ENCODE measurements around the gene OXER1.

OXER1 gene

DNA sequence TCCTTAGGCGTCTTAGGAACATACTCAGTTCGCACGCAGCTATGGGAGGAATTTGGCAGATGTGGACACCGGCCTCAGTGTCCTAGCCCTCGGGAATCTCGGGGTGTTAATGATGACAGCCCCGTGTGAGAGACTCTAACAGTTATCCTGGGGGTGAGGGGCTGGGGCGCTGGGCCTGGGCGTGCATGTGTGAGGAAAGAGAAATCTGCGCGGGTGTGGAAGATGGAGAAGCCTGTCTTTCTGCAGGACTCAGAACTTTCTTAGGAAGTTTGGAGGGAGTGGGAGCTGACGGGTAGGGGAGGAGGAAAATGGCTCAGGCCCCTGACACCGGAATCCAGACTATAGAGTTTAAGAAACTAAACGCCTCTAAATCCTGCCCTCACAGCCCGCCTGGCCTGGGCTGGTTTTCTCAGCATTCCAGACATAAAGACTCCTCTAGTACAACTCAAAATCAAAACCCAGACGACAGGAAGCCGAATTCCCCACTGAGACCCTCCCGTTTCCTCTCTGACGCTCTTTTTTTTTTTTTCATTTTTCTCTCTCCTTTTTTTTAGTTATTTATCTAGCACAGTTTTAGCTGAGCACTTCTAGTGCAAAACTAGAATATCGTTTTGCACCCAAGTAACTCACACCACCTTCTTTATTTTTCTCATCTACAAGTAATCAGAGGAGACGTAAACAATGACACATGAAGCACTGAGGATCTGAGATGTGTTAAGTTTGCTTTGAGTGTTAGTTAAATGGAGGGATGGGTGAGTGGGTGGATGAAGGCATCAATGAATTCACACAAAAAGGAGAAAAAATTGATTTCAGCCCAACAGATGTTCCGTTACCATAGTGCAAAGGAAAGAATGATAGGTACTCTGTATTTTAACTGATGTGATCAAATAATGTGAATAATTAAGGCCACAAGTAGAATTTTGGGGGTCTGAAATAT is 29.7 kb upstream of the OXER1 start:
- H3K27me3 ChIP-seq (ENCODE audit: insufficient read depth, low read depth): no peaks in the 10 kb centered on the region
- TF ChIP-seq, protein P1, sequence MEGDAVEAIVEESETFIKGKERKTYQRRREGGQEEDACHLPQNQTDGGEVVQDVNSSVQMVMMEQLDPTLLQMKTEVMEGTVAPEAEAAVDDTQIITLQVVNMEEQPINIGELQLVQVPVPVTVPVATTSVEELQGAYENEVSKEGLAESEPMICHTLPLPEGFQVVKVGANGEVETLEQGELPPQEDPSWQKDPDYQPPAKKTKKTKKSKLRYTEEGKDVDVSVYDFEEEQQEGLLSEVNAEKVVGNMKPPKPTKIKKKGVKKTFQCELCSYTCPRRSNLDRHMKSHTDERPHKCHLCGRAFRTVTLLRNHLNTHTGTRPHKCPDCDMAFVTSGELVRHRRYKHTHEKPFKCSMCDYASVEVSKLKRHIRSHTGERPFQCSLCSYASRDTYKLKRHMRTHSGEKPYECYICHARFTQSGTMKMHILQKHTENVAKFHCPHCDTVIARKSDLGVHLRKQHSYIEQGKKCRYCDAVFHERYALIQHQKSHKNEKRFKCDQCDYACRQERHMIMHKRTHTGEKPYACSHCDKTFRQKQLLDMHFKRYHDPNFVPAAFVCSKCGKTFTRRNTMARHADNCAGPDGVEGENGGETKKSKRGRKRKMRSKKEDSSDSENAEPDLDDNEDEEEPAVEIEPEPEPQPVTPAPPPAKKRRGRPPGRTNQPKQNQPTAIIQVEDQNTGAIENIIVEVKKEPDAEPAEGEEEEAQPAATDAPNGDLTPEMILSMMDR (conservative IDR thresholded peaks at IDR 0.05; ENCODE audit: low read depth, low read length): no peak
- no peaks in the 10 kb centered on the region for H3K79me2 ChIP-seq (ENCODE audit: insufficient read depth, low read depth)
- no peak overlapping the region for H3K4me2 ChIP-seq
- no peaks in the 10 kb centered on the region for H4K20me1 ChIP-seq (ENCODE audit: insufficient read depth)
- no peaks in the 10 kb centered on the region for H3K4me1 ChIP-seq (ENCODE audit: low read depth, poor library complexity, severe bottlenecking)
- H3K36me3 ChIP-seq (ENCODE audit: insufficient read depth): no peaks in the 10 kb centered on the region
- H3K9ac ChIP-seq: no peak overlapping the region
- no peak overlapping the region for H3K4me3 ChIP-seq (IDR thresholded peaks at IDR 0.05; ENCODE audit: insufficient read depth, low read depth, low read length)
- no peak overlapping the region for H2AFZ ChIP-seq (ENCODE audit: low read depth)
- no peak overlapping the region for H3K27ac ChIP-seq

DNA sequence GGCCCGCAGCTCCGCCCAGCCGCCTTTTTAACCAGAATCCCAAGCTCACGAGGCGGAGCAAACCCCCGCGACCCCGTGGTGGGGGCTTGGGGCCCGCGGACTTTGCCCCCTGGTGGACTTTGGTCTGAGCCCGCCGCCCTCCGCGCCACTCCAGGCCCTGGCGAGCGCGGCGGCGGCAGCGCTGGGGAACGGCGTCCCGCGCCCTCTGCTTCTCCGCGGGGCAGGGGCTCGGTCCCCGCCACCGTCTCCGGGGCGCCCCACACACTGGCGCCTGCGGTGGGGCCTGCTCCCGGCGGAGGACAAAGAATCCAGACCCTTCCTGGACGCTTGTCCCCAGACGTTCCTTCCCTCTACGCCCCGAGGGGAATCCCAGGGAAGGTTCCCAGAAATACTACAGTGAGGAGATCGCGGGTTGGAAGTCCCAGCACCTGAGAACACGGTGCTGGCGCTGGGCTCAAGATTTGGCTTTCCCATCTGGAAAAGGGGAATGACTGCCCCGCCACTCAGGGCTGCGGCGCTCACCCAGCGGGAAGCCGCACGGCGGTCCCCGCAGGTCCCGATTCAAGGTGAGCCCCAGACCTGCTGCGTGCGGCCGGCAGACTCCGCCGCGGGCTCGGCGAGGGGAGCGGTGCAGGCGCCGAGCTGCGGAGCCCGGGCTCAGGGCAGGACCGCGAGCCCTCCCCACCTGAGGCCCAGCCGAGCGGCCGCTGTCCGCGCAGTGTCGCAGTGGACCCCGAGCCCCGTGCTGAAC is 28.8 kb upstream of the OXER1 start, which contains the start of gene HAAO:
HAAO (minus strand) TSS at position 1 of the 751 bp plus-strand sequence. CDS start 47 bp downstream, outside the sequence.
- H3K4me2 ChIP-seq: no peak within 1 kb of the TSS
- TF ChIP-seq, protein P1 (conservative IDR thresholded peaks at IDR 0.05; ENCODE audit: low read depth, low read length): no peak
- no peaks in the 10 kb centered on the region for H3K4me1 ChIP-seq (ENCODE audit: low read depth, poor library complexity, severe bottlenecking)
- no peak within 1 kb of the TSS for H3K9ac ChIP-seq
- no peak within 1 kb of the TSS for H2AFZ ChIP-seq (ENCODE audit: low read depth)
- H3K36me3 ChIP-seq (ENCODE audit: insufficient read depth): no peaks in the 10 kb centered on the region
- H3K27ac ChIP-seq: no peak within 1 kb of the TSS
- no peaks in the 10 kb centered on the region for H3K27me3 ChIP-seq (ENCODE audit: insufficient read depth, low read depth)
- H4K20me1 ChIP-seq (ENCODE audit: insufficient read depth): no peaks in the 10 kb centered on the region
- H3K4me3 ChIP-seq (IDR thresholded peaks at IDR 0.05; ENCODE audit: insufficient read depth, low read depth, low read length): no peak within 1 kb of the TSS
- no peaks in the 10 kb centered on the region for H3K79me2 ChIP-seq (ENCODE audit: insufficient read depth, low read depth)

DNA sequence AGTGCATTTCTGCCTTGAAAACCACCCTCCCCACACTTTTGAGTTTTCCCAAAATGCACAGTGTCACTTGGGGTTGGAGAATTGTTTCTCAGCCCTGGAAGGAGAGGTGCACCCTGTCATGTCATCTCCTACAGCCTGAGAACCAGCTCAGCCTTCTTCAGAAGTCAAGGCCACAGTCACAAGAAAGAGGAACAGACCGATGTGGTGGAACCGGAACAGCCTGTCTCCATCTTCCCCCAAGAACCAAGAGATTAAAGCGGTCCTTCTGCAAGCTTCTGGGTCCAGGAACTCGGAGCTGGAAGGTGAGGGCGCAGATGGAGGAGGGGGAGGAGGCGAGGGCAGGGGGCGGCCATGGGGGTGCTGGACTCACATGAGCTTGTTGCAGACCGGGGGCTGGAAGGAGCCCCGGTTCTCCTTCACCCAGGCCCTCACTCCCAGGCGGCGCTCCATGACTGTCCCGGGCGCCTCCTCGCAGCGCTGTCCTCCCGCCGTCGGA is 28.2 kb upstream of the OXER1 start:
- H3K4me2 ChIP-seq: no peak overlapping the region
- H3K36me3 ChIP-seq (ENCODE audit: insufficient read depth): no peaks in the 10 kb centered on the region
- H2AFZ ChIP-seq (ENCODE audit: low read depth): no peak overlapping the region
- H4K20me1 ChIP-seq (ENCODE audit: insufficient read depth): no peaks in the 10 kb centered on the region
- no peak overlapping the region for H3K27ac ChIP-seq
- no peak overlapping the region for H3K9ac ChIP-seq
- no peaks in the 10 kb centered on the region for H3K79me2 ChIP-seq (ENCODE audit: insufficient read depth, low read depth)
- H3K4me3 ChIP-seq (IDR thresholded peaks at IDR 0.05; ENCODE audit: insufficient read depth, low read depth, low read length): no peak overlapping the region
- H3K4me1 ChIP-seq (ENCODE audit: low read depth, poor library complexity, severe bottlenecking): no peaks in the 10 kb centered on the region
- TF ChIP-seq, protein P1 (conservative IDR thresholded peaks at IDR 0.05; ENCODE audit: low read depth, low read length): no peak
- H3K27me3 ChIP-seq (ENCODE audit: insufficient read depth, low read depth): no peaks in the 10 kb centered on the region

DNA sequence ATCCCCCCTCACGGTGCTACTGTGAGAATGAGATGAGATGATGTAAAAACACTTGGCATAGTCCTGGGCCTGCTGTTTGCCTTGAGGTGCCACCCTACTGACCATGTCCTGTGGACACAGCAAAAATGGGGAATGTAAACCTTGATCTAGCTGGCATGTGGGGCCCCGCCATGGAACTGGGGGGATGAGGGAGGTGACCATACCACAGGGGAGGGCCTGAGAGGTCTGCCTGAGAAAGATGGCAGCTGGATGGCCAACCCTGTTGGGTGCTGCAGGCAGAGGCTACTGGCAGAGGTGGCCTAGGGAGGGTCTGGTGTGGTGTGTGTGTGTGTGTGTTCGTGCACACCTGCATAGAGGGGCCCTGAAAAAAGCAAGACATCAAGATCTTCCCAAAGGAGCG is 27.7 kb upstream of the OXER1 start:
- Histone ChIP-seq H3K36me3 (ENCODE audit: insufficient read depth) (no peaks in the 10 kb centered on the region), H3K79me2 (ENCODE audit: insufficient read depth, low read depth) (no peaks in the 10 kb centered on the region), H3K4me1 (ENCODE audit: low read depth, poor library complexity, severe bottlenecking) (no peaks in the 10 kb centered on the region), H2AFZ (ENCODE audit: low read depth) (no peak overlapping the region), H3K4me2 (no peak overlapping the region), H3K27ac (no peak overlapping the region), H3K4me3 (IDR thresholded peaks at IDR 0.05; ENCODE audit: insufficient read depth, low read depth, low read length) (no peak overlapping the region), H3K27me3 (ENCODE audit: insufficient read depth, low read depth) (no peaks in the 10 kb centered on the region), H4K20me1 (ENCODE audit: insufficient read depth) (no peaks in the 10 kb centered on the region), H3K9ac (no peak overlapping the region)
- TF ChIP-seq, protein P1 (conservative IDR thresholded peaks at IDR 0.05; ENCODE audit: low read depth, low read length): no peak

Data from KMS-11 (cell line).